ENCODE results near the gene KCNG3. TPM values are rescaled to one million over a fixed set of nuclear protein-coding genes. Genes with fewer than 3 reads are reported as not detected.

KCNG3 gene, protein sequence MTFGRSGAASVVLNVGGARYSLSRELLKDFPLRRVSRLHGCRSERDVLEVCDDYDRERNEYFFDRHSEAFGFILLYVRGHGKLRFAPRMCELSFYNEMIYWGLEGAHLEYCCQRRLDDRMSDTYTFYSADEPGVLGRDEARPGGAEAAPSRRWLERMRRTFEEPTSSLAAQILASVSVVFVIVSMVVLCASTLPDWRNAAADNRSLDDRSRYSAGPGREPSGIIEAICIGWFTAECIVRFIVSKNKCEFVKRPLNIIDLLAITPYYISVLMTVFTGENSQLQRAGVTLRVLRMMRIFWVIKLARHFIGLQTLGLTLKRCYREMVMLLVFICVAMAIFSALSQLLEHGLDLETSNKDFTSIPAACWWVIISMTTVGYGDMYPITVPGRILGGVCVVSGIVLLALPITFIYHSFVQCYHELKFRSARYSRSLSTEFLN
- total RNA-seq, result not detected in 2 replicates

GRCh38 chr2:42493468-42494354 is at the start of gene KCNG3:
TSS of gene KCNG3 (minus strand) at chr2:42493982. CDS start at chr2:42493501, 481 bp downstream.

Small RNA genes within 50 kb of the gene (small RNA-seq; reads per million reads assigned to genes)
- gene RF00017 (not detected), gene RF00612 (not detected)

Other genes with a start within 250 kb of the KCNG3 start
- 174 and 183 TPM in 2 replicates for gene COX7A2L, start 132.8 kb downstream of the KCNG3 start, total RNA-seq
- 32.5 and 35.9 TPM in 2 replicates for gene MTA3, start 74.7 kb upstream of the KCNG3 start, total RNA-seq

Data from hair follicle dermal papilla cell (primary cell).